Right forelimb (tissue), 1 donor: ENCODE data around the gene NUP188.
A peak's percentile ranks its signal among the peaks of the same experiment; 100 is the strongest.

Experiments
- DNase-seq: peaks from one replicate; pipeline ENCODE4 v3.0.0-alpha.2; 2018

Gene NUP188

GRCh38 chr9:129007035-129007765, 59.7 kb downstream of the NUP188 start:
- no peak for DNase-seq

GRCh38 chr9:129007766-129008468, 60.4 kb downstream of the NUP188 start:
- no peak for DNase-seq

DNA sequence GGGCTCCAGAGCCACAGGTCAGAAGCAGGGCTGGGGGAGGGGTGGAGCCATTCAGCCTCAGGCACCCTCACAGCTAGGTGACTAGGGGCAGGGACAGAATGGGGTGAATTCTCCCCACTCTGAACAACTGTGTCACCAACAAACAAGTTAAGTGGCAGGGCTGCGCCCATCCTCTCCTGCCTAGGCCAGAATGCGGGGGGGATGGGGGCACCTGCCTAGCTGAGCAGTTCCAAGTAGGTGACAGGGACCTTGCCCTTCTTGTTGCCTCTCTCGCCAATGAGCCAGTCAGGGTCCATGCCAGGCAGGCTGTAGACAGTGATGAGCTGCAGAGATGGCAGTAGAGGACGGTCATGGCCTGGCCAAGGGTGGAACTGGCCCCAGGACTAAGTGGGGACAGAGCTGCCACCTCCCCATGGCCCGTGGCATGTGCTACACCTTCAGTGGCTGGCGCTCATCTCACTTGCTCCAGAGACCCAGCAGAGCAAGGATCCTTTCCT, 61.0 kb downstream of the NUP188 start:
- DNase-seq, result no peak

GRCh38 chr9:129008986-129009583, 61.6 kb downstream of the NUP188 start:
- DNase-seq, result no peak

- DNase-seq, result no peak
Observed at GRCh38 chr9:129009584-129010141, 62.2 kb downstream of the NUP188 start.

DNA sequence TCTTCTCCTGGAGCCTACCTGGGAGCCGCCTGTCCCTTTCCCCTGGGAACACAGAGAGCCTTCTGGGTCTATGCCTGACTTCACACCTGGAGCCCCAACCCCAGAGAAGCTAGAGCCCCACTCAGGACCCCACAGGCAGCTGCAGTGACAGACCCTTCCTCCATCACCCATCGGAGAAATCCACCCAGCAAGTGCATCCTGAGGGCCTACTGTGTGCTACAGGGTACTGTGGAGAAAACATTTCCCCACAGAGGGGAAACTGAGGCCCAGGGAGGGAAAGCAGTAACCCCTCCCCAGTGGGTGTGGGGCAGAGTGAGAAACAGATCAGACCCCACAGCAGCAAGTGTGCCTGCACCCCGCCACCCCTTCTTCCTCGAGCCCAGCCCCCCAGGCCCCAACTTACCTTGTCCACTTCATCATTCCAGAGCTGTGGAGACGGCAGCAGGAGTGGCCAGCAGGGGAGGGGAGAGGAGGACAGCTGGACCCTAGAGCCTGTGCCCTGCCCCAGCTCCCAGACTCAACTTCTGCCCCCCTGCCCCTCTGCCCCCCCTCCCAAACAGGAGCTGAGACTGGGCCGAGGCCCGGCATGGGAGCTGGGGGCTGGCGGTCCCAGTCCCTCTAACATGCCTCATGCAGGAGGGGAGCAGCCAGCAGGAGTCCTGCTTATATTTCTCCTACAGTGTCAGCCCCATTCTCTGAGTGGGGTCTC, 62.9 kb downstream of the NUP188 start:
- DNase-seq, result no peak

- no peak for DNase-seq
Observed at GRCh38 chr9:129011170-129011569, 63.7 kb downstream of the NUP188 start.

DNA sequence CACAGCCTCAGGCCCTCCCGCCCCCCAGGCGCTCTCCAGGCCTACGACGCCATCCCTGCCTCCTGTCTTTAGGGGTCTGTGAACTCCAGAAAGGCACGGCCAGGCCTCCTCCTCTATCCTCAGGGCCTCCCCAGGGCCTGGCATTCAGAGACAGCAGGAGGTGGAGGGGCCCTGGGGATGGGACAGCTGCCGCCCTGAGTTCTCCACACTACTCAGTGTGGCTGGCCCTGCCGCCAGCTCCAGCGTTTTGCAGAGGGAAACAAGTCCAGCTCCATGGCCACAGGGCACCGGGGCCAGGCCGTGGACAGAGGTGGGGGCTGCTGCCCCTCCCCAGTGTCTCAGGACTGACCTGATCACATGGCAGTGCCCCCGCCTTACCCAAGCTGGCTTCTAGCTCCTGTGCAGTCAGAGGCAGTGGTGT, 64.3 kb downstream of the NUP188 start:
- no peak for DNase-seq

GRCh38 chr9:129012343-129012742, 64.8 kb downstream of the NUP188 start:
- DNase-seq, result no peak

DNA sequence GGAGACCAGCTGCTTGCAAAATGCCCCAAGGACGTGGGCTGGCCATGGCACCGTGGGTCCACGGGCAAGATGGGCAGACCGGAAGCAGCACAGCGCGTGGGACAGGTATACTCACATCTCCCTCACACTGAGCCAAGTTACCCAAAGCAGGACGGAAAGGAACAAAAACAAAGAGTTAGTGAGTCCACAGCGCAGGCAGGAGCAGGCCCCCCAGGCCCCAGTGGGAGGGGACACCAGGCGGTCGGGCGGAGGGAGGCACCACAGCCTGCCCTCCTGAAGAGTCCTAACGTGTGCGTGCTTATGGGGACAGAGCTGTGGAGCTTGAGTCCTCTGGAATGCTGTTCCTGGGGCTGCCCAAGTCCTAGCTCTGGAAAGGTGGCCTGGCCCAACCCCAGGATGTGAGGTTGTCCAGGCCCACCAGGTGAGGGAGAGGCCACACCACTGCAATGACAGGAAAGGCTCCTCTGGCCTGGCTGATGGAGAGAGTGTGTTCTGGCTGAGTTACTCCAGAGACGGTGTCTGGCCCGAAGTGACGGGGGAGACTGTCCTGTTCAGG, 65.5 kb downstream of the NUP188 start:
- no peak for DNase-seq

DNA sequence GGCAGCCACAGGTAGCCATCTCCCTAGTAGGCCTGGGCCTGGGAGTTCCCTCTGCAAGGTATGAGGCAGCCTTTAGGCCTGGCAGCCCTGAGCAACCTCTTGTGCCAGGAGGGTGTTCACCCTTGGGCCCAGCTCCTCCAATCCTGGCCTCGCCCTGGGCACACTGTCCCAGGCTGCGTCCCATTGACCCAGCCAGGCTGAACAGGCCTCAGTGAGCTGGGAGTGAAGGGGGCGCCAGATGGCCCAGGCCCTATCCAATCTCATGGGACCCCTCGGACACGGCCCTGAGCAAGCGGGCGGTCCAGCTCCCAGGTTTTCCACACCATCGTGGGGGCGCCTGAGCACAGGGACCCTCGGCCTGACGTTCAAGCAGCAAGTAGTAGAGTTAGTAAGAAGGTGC, 66.2 kb downstream of the NUP188 start:
- no peak for DNase-seq

DNA sequence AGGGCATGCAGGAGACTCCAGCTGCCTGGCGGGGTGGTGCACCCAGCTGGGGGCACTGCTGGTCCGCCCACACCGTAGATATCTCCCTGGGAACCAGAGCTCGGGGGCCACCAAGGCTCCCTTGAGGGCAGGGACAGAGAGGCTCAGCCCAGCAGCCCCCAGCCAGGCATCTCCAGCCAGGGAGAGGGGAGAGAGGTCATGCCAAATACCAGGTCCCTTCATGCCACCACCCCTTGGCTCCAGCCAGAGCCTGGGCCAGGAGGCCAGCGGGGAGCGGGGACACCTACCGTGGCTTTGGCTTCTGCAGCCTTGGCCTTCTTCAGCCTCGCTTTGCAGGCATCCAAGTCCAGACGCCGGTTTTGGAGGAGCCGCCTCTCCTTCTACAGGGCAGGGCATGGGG, 66.6 kb downstream of the NUP188 start:
- DNase-seq, result no peak

- DNase-seq, result no peak
Observed at GRCh38 chr9:129014608-129015007, 67.1 kb downstream of the NUP188 start.

- no peak for DNase-seq
Observed at GRCh38 chr9:129021091-129021490, 73.6 kb downstream of the NUP188 start.

- no peak for DNase-seq
Observed at GRCh38 chr9:129022037-129022436, 74.5 kb downstream of the NUP188 start.

DNA sequence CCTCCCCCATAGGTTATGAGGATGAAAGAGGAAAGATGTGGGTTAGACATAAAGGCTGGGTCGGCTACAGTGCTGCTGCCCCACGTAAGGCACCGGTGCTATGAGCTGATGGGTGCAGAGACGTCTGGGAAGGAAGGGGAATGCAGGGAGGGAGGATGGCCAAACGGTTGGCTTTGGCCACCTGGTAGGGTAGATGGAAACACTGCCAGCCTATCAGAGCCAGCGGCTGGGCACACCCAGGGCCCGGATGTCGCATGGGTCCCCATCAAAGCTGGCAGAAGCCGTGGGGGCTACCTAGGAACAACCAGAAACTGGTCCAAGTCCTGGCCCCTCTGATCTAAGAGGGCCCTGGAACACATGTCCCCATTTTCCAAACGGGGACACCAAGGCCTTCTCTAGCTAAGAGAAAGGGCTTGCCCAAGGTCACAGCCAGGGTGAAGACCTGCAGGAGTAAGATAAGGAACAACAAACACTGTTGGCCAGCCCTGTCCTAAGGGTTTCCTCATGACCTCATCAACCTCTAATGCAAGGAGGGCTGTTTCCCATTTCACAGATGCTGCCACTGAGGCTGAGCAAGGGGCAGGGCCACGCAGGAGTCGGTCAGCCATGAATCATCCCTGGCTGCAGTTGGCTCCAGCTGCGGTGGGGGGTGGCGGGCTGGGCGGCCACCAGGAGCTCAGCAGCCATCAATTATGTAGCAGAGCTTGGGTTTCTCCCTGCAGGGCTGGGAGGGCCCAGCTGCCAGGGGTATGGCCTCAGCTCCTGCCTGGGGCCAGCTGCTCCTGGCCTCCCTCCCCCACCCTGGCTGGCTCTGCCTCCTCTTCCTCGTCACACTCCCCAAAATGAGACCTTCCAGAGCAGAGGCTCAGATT, 75.8 kb downstream of the NUP188 start:
- DNase-seq, result peak; percentile 81

- no peak for DNase-seq
Observed at GRCh38 chr9:129023908-129024233, 76.4 kb downstream of the NUP188 start.

DNA sequence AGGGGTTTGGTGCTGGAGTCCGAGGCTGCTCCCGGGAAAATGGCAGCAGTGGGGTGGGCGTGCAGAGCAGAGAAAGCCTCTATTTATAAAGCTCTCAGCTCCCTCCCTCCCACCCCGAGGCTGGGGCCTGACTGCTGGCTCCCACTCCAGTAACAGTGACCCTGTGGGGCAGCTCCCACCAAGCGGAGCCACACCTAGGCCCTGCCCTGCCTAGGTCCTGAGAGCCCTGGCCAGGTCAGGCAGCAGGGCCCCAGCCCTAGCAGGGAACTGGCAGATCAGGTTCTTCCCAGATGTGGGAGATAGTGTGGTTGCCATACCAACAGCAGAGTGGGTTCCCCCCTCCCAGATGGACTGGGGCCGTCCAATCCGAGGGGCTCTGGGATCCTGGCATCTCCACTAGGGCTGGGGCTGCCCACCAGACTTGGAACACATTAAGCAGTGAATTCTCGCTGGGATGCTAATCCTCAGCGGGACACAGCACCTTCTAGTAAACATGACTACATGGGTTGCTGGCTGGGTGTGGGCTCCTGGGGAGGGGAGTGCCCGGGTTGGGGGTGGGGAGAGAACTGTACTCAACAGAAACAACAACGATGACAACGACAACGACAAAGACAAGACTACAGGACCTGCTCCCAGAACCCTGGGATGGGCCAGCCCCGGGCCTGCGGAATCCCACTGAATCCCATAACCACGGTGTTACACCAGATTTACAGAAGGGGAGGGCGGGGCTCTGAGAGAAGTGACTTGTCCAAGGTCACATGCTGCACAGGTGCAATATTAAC, 79.1 kb downstream of the NUP188 start:
- no peak for DNase-seq

- no peak for DNase-seq
Observed at GRCh38 chr9:129027224-129027684, 79.8 kb downstream of the NUP188 start.

- no peak for DNase-seq
Observed at GRCh38 chr9:129027685-129028191, 80.2 kb downstream of the NUP188 start.
